ENCODE results near the gene UBE2J2.
A peak's percentile ranks its signal among the peaks of the same experiment; 100 is the strongest.

Gene UBE2J2

GRCh38 chr1:1280782-1281481, 7.3 kb upstream of the UBE2J2 start:
- no peak for DNase-seq

DNA sequence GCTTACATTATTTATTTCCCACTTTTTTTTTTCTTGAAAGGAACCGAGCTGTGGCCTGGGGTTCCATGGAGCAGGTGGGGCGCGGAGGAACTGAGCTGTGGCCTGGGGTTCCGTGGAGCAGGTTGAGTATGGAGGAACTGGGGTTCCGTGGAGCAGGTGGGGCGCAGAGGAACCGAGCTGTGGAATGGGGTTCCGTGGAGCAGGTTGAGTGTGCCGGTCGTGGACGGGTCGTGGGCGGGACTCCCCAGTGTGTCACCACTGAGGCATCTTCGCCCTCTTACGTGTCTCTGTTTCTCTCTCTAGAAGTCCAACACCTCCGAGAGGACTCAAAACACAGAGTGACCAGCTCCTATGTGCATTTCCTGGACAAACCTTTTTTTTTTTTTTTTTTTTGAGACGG, 5.4 kb upstream of the UBE2J2 start:
- DNase-seq = no peak

- DNase-seq = no peak
Measured at GRCh38 chr1:1278620-1279019, 5.0 kb upstream of the UBE2J2 start.

- DNase-seq = no peak
Measured at GRCh38 chr1:1275836-1276235, 2.2 kb upstream of the UBE2J2 start.

DNA sequence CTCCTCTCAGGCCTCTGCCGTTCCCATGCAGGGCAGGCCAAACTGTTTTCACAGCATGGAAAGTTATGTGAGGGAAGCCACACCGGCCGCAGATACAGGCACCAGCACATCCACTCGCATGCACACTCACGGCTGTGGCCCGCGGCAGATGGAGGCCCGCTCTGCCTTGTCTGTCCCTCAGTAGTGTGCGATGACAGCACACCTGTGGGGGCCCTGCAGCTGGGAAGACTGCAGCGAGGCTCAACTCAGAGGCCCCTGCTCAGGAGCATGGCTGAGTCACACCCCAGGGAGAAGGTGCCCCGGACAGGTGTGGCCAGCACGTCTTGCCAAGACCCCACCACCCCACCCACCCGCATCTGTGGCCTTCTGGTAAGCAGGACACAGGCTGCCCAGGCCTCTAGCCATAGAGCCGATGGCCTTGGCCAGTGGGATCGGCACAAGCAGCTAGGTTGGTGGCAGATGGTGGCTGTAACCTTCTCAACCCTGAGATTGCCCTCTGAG, 1.3 kb upstream of the UBE2J2 start:
- DNase-seq = no peak

GRCh38 chr1:1274299-1274930, 761 bp upstream of the UBE2J2 start:
- DNase-seq = no peak

DNA sequence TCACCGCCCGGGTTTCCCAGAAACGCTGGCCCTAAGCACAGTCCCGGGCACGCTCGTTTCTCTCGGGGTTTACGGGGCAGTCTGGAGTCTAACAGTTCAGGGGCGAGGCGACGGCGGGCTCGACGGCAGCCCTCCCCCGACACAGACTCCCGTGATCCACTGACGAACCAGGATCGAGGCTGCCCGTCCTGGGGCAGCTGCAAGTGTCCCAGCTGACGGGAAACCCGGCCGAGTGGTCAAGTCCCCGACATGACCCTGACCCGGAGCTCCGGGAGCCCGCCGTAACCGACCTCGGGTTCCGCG, 494 bp downstream of the UBE2J2 start:
- DNase-seq = peak; percentile 37

DNA sequence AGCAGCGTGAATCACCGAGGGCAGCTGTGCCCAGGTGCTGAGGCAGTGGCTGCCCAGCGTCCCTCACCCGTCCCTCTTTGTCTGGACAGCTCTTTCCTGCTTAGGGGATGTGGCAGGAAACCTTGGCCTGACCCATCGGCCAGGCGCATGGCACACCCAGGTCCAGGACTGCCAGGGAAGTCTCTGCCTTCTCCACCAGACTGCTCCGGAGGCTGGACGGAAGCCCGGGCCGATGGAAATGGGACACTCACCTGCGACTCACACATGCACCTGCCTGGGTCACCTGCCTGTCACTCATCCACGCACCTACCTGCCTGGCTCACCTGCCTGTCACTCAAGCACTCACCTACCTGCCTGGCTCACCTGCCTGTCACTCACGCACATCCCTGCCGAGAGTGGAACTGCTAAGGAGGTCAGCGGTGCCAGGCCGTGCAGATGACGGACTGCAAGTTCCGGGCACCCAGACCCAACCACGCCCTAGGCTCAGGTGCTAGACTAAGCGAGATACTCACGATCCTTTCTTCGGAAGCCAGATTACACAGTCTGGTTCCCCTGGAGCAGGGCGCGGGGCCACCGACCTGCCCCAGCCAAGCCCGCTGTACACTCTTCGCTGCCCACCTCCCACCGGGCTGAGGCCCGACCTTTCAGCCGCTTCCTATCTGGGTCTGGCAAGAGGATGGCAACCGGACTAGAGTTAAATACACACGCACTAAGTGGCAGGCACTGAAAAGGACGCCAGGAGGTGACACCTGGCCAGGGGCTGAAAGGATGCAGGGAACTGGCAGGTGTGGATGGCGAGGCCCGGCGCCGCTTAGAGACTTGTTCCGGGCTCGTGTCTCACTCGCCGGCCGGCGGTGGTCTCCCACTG, 1.1 kb downstream of the UBE2J2 start:
- DNase-seq = no peak

GRCh38 chr1:1270813-1271212, 2.8 kb downstream of the UBE2J2 start:
- DNase-seq = no peak

DNA sequence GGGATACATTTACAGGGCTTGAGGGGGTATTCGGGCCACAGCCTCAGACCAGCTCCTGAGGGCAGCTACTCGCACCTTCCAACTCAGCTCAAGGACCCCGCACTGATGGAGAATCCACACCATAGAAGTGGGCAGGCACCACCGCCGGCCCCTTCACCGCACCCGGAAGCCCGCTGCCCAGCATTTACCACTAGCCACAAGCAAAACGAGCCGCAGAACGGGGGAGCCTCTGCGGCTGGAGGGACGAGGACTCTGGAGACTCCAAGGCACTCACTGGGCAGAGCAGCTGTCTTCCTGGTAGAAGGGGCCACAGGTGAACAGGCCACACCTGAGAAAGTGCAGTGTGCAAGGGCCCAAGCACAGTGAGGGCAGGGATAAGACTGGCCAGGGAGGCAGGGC, 5.4 kb downstream of the UBE2J2 start:
- no peak for DNase-seq

DNA sequence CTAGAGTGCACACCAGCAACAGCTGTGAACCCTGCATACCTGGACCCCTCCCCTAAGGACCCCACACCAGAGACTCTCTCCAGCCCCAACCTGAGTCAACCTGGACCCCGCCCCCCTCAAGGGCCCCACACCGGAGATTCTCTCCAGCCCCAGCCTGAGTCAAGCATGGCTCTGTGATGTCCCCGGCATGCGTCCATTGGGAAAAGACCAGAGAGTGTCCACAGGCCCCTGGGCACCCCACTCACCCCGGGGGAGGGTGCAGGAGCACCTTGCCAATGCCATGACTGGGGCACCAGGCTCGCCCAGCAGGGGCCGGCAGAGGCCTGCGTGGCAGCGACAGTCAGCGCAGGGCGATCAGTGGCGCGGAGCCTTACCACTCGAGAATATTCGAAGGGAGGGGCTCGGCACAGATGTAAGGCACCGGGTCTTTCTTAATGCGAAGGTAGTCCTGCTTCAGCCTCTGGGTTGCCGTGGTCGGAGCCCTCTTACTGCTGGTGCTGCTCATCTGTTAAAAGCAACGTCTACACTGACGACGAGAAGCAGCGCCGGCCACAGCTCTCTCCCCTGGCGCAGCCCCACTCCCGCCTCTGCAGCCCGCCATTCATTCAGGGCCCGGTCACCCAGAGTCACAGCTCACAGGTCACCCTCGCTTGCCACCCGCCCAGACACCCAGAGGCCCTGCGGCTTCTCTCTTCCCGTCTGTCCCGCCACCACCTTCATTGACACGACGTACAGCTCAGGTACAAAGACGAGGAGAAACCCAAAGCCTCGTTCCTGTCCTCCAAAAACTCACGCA, 6.0 kb downstream of the UBE2J2 start:
- DNase-seq = no peak

DNA sequence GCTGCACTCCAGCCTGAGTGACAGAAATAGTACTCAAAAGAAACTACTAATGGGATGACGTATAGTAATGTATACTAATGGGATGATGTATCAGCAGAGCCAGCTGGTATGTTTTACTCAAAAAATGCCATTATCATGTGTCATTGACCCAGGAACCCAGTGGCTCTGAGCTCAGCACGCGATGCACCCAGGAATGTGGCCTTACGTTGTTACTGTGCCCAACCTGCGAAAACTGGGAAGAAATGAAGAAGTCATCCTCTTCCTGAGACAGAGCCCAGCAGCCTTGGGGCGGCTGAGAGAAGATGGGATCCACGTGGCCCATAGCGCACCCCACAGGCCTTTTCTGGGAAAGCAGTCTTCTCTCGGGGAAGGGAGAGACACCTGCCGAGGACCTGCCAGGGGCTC, 8.8 kb downstream of the UBE2J2 start:
- no peak for DNase-seq

GRCh38 chr1:1264026-1264425, 9.6 kb downstream of the UBE2J2 start:
- DNase-seq = no peak

- no peak for DNase-seq
Measured at GRCh38 chr1:1262758-1263157, 10.9 kb downstream of the UBE2J2 start.

DNA sequence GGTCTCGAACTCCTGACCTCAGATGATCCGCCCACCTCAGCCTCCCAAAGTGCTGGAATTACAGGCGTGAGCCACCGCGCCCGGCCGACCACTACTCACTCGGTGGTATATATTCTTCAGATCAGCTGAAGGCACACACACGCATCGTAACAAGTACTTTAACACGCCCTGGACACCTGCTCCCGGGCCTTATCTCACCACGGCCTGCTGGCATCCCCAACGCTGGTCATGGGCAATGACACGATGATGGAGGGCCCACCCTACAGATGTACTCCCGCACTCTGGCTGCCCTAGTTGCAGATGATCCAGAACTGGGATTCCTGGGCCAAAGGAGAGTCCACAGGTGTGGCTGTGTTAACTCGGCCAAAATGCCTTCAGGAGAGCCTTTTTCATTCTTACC, 11.6 kb downstream of the UBE2J2 start:
- no peak for DNase-seq

GRCh38 chr1:1260843-1261560, 12.7 kb downstream of the UBE2J2 start:
- DNase-seq = no peak

GRCh38 chr1:1259951-1260600, 13.6 kb downstream of the UBE2J2 start:
- peak; percentile 60 for DNase-seq

- no peak for DNase-seq
Measured at GRCh38 chr1:1259540-1259939, 14.1 kb downstream of the UBE2J2 start.

DNA sequence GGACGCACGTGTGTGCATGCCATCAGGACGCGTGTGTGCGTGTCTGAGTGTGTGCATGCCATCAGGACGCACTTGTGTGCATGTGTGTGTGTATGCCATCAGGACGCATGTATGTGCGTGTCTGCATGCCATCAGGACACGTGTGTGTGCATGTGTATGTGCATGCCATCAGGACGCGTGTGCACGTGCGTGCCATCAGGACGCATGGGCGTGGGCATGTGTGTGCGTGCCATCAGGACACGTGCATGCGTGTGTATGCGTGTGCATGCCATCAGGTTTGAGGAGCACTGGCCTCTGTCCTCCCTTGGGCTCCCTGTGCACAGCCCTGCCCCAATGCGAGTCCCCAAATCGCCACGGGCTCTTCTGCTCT, 14.6 kb downstream of the UBE2J2 start:
- DNase-seq = no peak

GRCh38 chr1:1256956-1257871, 16.4 kb downstream of the UBE2J2 start:
- no peak for DNase-seq

DNA sequence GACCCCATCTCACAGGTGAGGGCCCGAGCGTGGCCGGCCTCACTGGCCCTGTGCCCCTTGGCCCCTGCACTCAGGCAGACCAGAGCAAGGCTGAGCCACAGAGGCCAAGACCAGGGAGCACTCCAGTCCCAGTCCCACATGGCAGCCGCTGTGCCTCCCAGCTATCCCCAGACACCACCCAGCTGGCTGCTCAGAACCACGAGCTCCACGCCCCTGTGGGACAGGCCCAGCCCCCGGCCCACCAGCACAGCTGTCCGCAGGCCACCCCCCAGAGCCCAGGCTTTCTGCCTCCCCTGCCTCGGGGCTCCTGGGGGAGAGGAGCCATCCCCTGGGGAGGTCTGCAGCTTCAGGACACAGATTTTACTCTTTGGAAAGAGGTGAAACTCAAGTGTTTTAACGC, 18.0 kb downstream of the UBE2J2 start:
- no peak for DNase-seq

All from suppressor macrophage treated with lipopolysaccharide for 4 hours (primary cell).